K562 (cell line): ENCODE results near the gene ANKMY1. TPM values are rescaled to one million over a fixed set of nuclear protein-coding genes. Genes with fewer than 3 reads are reported as not detected.

ENCODE experiments used
- ARNT ChIP-seq, 2 experiments: fragments of 450-650 bp; IDR thresholded peaks; 2 replicates each; pipeline ENCODE4 v1.6.1; 2016; ENCODE audit warnings: mild to moderate bottlenecking in 1 of 2
- CCAR2 ChIP-seq: fragments of 200-400 bp; formaldehyde crosslinking; IDR thresholded peaks from 2 replicates; pipeline ENCODE4 v1.6.1; 2017; ENCODE audit warnings: mild to moderate bottlenecking, low read depth, low read length
- E2F3 ChIP-seq: fragments of 250-450 bp; sonication (Bioruptor Pico); IDR thresholded peaks from 2 replicates; pipeline ENCODE4 v1.4.0; 2020; ENCODE audit warnings: mild to moderate bottlenecking
- ETV5 ChIP-seq: sonication (generic); formaldehyde crosslinking; IDR thresholded peaks from 2 replicates; pipeline ENCODE4 v1.4.0; 2020; ENCODE audit warnings: low read depth, mild to moderate bottlenecking, missing genetic modification reagents
- EZH2 ChIP-seq: IDR thresholded peaks from 2 replicates; pipeline ENCODE4 v1.6.1; 2012; ENCODE audit warnings: low read depth, mild to moderate bottlenecking, inconsistent platforms, low read length, borderline replicate concordance
- ILK ChIP-seq: fragments of 450-650 bp; IDR thresholded peaks from 2 replicates; pipeline ENCODE4 v1.6.1; 2016; ENCODE audit warnings: missing genetic modification characterization, low read depth, mild to moderate bottlenecking, missing compliant biosample characterization, moderate library complexity, borderline replicate concordance
- NCOR1 ChIP-seq: fragments of 450-650 bp; IDR thresholded peaks from 2 replicates; pipeline ENCODE4 v1.6.1; 2016; ENCODE audit warnings: mild to moderate bottlenecking, moderate library complexity
- PHB ChIP-seq: fragments of 250-450 bp; sonication (Bioruptor Pico); IDR thresholded peaks from 2 replicates; pipeline ENCODE4 v1.5.0; 2021
- PHF21A ChIP-seq: fragments of 450-650 bp; IDR thresholded peaks from 2 replicates; pipeline ENCODE4 v1.6.1; 2017; ENCODE audit warnings: low read depth, borderline replicate concordance
- RFX1 ChIP-seq: fragments of 450-650 bp; IDR thresholded peaks from 2 replicates; pipeline ENCODE4 v1.6.1; 2016; ENCODE audit warnings: mild to moderate bottlenecking, moderate library complexity
- XRCC5 ChIP-seq: fragments of 200-400 bp; formaldehyde crosslinking; IDR thresholded peaks from 2 replicates; pipeline ENCODE4 v1.6.1; 2017; ENCODE audit warnings: low read depth, mild to moderate bottlenecking, low read length
- ZNF175 ChIP-seq: fragments of 200-800 bp; sonication (Bioruptor generic); IDR thresholded peaks from 2 replicates; pipeline ENCODE4 v1.6.1; 2016; ENCODE audit warnings: low read depth, mild to moderate bottlenecking, missing genetic modification characterization, missing compliant biosample characterization
- ZNF184 ChIP-seq: sonication (generic); formaldehyde crosslinking; IDR thresholded peaks from 2 replicates; pipeline ENCODE4 v1.5.0; 2020; ENCODE audit warnings: missing genetic modification reagents
- ZNF212 ChIP-seq: fragments of 450-650 bp; formaldehyde crosslinking; IDR thresholded peaks from 2 replicates; pipeline ENCODE4 v1.4.0; 2020; ENCODE audit warnings: mild to moderate bottlenecking
- ZNF583 ChIP-seq: fragments of 250-450 bp; sonication (Bioruptor Pico); IDR thresholded peaks from 2 replicates; pipeline ENCODE4 v1.4.0; 2020
- ZSCAN29 ChIP-seq: fragments of 450-650 bp; IDR thresholded peaks from 2 replicates; pipeline ENCODE4 v1.6.1; 2017
- polyA plus RNA-seq, 8 experiments: library from polyadenylated mRNA; depleted of rRNA in 4 of 8; stranded (reverse) in 5 of 8; unstranded in 3 of 8; fragments of >200 nt; fragmentation: Nextera tagmentation in 2 of 8; fragmentation: Illumina TruSeq in 1 of 8; extraction: Ambion mirVana in 2 of 8; extraction: Trizol in 1 of 8; gene quantifications; 2 replicates each; pipeline versions ENCODE4 v1.2.1 to v1.2.3, GENCODE V29; 2011 to 2014; ENCODE audit warnings: inconsistent platforms in 1 of 8, missing spikeins in 1 of 8
- total RNA-seq, 7 experiments: library from RNA; depleted of rRNA in 6 of 7; stranded (reverse); fragments of >200 nt in 6 of 7; fragmentation: Illumina TruSeq in 2 of 7; extraction: Trizol in 2 of 7; gene quantifications; 2 replicates each; pipeline versions ENCODE4 v1.2.1 to v1.2.3, GENCODE V29; 2011 to 2021; ENCODE audit warnings: low replicate concordance in 1 of 7
- TF ChIP-seq, protein P1 (sequence below): fragments of 250-450 bp; sonication (Bioruptor Pico); IDR thresholded peaks from 2 replicates; pipeline ENCODE4 v1.4.0; 2020; ENCODE audit warnings: mild to moderate bottlenecking, moderate library complexity
- TF ChIP-seq, protein P2 (sequence below): sonication (generic); formaldehyde crosslinking; IDR thresholded peaks from 2 replicates; pipeline ENCODE4 v1.8.1; 2023; ENCODE audit warnings: mild to moderate bottlenecking, missing genetic modification reagents, moderate library complexity
- TF ChIP-seq, protein P3 (sequence below): fragments of 250-450 bp; sonication (Bioruptor Pico); IDR thresholded peaks from 2 replicates; pipeline ENCODE4 v1.9.0; 2021; ENCODE audit warnings: mild to moderate bottlenecking
- TF ChIP-seq, protein P4 (sequence below): sonication (generic); formaldehyde crosslinking; IDR thresholded peaks from 2 replicates; pipeline ENCODE4 v1.8.0; 2022; ENCODE audit warnings: mild to moderate bottlenecking, missing genetic modification reagents
- TF ChIP-seq, protein P5 (sequence below): IDR thresholded peaks from 2 replicates; pipeline ENCODE4 v1.6.1; 2011; ENCODE audit not compliant: insufficient read length; ENCODE audit errors: extremely low read depth
- TF ChIP-seq, protein P6 (sequence below): fragments of 250-450 bp; sonication (Bioruptor Pico); IDR thresholded peaks from 2 replicates; pipeline ENCODE4 v1.8.0; 2021; ENCODE audit warnings: moderate library complexity, mild to moderate bottlenecking, inconsistent platforms
- TF ChIP-seq, protein P7 (sequence below): fragments of 250-450 bp; sonication (Bioruptor Pico); IDR thresholded peaks from 2 replicates; pipeline ENCODE4 v1.5.0; 2020; ENCODE audit warnings: mild to moderate bottlenecking

ANKMY1 gene
- total and polyA plus RNA-seq, 9 of the 15 experiments (the other 6 are each of a cell fraction or from before 2014, with no cell fraction given): 0.75 to 15.1 (median 11.7) TPM

DNA sequence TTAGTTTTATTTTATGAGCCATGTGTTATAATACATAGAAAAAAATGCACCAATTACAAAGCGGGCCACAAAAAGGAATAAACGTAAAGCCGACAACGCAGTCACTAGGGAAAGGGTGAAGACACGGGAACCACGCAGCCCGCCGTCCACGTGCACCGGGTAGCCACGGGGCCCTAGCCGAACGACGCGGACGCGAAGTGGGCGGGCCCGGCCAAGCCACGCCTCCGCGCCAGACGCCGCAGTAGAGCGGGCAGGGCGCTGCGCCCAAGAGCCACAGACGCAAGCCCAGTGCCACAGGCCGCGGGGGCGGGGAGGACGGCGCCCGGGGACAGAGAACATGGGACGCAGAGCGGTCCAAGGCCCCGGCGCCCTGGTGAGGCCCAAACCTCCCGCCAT, 2.3 kb upstream of the ANKMY1 start, which contains the start of gene DUSP28 (continued):
- no peak for TF ChIP-seq ARNT (IDR thresholded peaks at IDR 0.05)
- no peak for TF ChIP-seq PHB (CRISPR knock-in tag)
- TF ChIP-seq, protein P1, sequence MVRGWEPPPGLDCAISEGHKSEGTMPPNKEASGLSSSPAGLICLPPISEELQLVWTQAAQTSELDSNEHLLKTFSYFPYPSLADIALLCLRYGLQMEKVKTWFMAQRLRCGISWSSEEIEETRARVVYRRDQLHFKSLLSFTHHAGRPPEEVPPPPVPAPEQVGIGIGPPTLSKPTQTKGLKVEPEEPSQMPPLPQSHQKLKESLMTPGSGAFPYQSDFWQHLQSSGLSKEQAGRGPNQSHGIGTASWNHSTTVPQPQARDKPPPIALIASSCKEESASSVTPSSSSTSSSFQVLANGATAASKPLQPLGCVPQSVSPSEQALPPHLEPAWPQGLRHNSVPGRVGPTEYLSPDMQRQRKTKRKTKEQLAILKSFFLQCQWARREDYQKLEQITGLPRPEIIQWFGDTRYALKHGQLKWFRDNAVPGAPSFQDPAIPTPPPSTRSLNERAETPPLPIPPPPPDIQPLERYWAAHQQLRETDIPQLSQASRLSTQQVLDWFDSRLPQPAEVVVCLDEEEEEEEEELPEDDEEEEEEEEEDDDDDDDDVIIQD (CRISPR knock-in tag): no peak
- no peak for TF ChIP-seq E2F3 (CRISPR knock-in tag)
- TF ChIP-seq EZH2: no peak
- TF ChIP-seq, protein P2, sequence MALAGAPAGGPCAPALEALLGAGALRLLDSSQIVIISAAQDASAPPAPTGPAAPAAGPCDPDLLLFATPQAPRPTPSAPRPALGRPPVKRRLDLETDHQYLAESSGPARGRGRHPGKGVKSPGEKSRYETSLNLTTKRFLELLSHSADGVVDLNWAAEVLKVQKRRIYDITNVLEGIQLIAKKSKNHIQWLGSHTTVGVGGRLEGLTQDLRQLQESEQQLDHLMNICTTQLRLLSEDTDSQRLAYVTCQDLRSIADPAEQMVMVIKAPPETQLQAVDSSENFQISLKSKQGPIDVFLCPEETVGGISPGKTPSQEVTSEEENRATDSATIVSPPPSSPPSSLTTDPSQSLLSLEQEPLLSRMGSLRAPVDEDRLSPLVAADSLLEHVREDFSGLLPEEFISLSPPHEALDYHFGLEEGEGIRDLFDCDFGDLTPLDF (CRISPR knock-in tag): no peak
- TF ChIP-seq, protein P3, sequence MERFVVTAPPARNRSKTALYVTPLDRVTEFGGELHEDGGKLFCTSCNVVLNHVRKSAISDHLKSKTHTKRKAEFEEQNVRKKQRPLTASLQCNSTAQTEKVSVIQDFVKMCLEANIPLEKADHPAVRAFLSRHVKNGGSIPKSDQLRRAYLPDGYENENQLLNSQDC (CRISPR knock-in tag): no peak
- TF ChIP-seq ETV5 (CRISPR knock-in tag): 0 out of 2 replicates have a peak, but pooled peaks have one; percentile 21
- no peak for TF ChIP-seq CCAR2
- no peak for TF ChIP-seq ZSCAN29
- TF ChIP-seq ILK (tag): no peak
- TF ChIP-seq, protein P4, sequence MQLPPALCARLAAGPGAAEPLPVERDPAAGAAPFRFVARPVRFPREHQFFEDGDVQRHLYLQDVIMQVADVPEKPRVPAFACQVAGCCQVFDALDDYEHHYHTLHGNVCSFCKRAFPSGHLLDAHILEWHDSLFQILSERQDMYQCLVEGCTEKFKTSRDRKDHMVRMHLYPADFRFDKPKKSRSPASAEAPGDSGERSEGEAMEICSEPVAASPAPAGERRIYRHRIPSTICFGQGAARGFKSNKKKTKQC (CRISPR knock-in tag): 0 out of 2 replicates have a peak, but pooled peaks have one; percentile 6
- TF ChIP-seq ZNF212 (CRISPR knock-in tag): no peak
- no peak for TF ChIP-seq PHF21A
- TF ChIP-seq, protein P5, sequence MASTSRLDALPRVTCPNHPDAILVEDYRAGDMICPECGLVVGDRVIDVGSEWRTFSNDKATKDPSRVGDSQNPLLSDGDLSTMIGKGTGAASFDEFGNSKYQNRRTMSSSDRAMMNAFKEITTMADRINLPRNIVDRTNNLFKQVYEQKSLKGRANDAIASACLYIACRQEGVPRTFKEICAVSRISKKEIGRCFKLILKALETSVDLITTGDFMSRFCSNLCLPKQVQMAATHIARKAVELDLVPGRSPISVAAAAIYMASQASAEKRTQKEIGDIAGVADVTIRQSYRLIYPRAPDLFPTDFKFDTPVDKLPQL: no peak
- no peak for TF ChIP-seq ZNF583 (CRISPR knock-in tag)
- TF ChIP-seq ZNF184 (CRISPR knock-in tag): no peak
- TF ChIP-seq XRCC5: 0 out of 2 replicates have a peak, but pooled peaks have one; percentile 63
- TF ChIP-seq, protein P6, sequence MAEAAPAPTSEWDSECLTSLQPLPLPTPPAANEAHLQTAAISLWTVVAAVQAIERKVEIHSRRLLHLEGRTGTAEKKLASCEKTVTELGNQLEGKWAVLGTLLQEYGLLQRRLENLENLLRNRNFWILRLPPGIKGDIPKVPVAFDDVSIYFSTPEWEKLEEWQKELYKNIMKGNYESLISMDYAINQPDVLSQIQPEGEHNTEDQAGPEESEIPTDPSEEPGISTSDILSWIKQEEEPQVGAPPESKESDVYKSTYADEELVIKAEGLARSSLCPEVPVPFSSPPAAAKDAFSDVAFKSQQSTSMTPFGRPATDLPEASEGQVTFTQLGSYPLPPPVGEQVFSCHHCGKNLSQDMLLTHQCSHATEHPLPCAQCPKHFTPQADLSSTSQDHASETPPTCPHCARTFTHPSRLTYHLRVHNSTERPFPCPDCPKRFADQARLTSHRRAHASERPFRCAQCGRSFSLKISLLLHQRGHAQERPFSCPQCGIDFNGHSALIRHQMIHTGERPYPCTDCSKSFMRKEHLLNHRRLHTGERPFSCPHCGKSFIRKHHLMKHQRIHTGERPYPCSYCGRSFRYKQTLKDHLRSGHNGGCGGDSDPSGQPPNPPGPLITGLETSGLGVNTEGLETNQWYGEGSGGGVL: no peak
- no peak for TF ChIP-seq ZNF175 (CRISPR knock-in tag)
- TF ChIP-seq NCOR1: no peak
- TF ChIP-seq, protein P7, sequence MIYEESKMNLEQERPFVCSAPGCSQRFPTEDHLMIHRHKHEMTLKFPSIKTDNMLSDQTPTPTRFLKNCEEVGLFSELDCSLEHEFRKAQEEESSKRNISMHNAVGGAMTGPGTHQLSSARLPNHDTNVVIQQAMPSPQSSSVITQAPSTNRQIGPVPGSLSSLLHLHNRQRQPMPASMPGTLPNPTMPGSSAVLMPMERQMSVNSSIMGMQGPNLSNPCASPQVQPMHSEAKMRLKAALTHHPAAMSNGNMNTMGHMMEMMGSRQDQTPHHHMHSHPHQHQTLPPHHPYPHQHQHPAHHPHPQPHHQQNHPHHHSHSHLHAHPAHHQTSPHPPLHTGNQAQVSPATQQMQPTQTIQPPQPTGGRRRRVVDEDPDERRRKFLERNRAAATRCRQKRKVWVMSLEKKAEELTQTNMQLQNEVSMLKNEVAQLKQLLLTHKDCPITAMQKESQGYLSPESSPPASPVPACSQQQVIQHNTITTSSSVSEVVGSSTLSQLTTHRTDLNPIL (CRISPR knock-in tag): no peak
- TF ChIP-seq RFX1: no peak
